A673 (cell line): ENCODE measurements around the gene MGA. TPM values are rescaled to one million over a fixed set of nuclear protein-coding genes. Genes with fewer than 3 reads are reported as not detected.

ENCODE experiments used
- BruUV-seq: library from RNA; stranded (reverse); fragments of 400-500 nt; replicated peaks from 2 replicates; lab custom pipeline; 2021; lab: Mats Ljungman, UMichigan
- CTCF ChIA-PET: fragments of 300-600 bp; sonication (Branson Sonifier 250); formaldehyde crosslinking; loops from one replicate; lab custom pipeline; 2022; ENCODE audit warnings: antibody characterized with exemption; lab: Charles Lee
- POLR2A ChIA-PET: fragments of 300-600 bp; sonication (Branson Sonifier 250); formaldehyde crosslinking; loops from one replicate; lab custom pipeline; 2022; ENCODE audit warnings: antibody characterized with exemption; ENCODE audit not compliant: low non-redundant PET; lab: Charles Lee
- DNase-seq: peaks from one replicate; pipeline ENCODE4 v3.0.0-alpha.2; 2015; ENCODE audit warnings: low spot score
- H3K27ac ChIP-seq: fragments of 200-600 bp; sonication (generic); 2 replicates; pipeline ENCODE4 v1.5.1; 2016; ENCODE audit warnings: mixed run types, low read depth, mild to moderate bottlenecking, mixed read lengths, antibody characterized with exemption, low read length; ENCODE audit not compliant: poor library complexity, severe bottlenecking
- H3K27me3 ChIP-seq: fragments of 200-600 bp; sonication (generic); replicated peaks from 2 replicates; pipeline ENCODE4 v1.6.1; 2017; ENCODE audit warnings: mixed run types, low read depth, mild to moderate bottlenecking, mixed read lengths, antibody characterized with exemption, low read length; ENCODE audit not compliant: insufficient read depth, poor library complexity
- H3K36me3 ChIP-seq: fragments of 200-600 bp; sonication (generic); 2 replicates; pipeline ENCODE4 v1.6.1; 2016; ENCODE audit warnings: mixed run types, mild to moderate bottlenecking, mixed read lengths, antibody characterized with exemption, low read length; ENCODE audit not compliant: insufficient read depth, poor library complexity, severe bottlenecking
- H3K4me1 ChIP-seq: fragments of 200-600 bp; sonication (generic); 2 replicates; pipeline ENCODE4 v1.6.1; 2017; ENCODE audit warnings: mixed run types, mild to moderate bottlenecking, mixed read lengths, antibody characterized with exemption, low read length; ENCODE audit not compliant: insufficient read depth, poor library complexity, severe bottlenecking
- H3K4me3 ChIP-seq: fragments of 200-600 bp; sonication (generic); 2 replicates; pipeline ENCODE4 v1.5.1; 2016; ENCODE audit warnings: low read depth, mixed run types, mild to moderate bottlenecking, mixed read lengths, low read length; ENCODE audit not compliant: poor library complexity, severe bottlenecking
- H3K9me3 ChIP-seq: fragments of 200-600 bp; sonication (generic); 2 replicates; pipeline ENCODE4 v1.6.1; 2016; ENCODE audit warnings: mixed run types, low read depth, mild to moderate bottlenecking, mixed read lengths, antibody characterized with exemption, low read length; ENCODE audit not compliant: poor library complexity, severe bottlenecking
- CTCF ChIP-seq: fragments of 300-800, 200-600 bp; sonication (generic); conservative IDR thresholded peaks from 2 replicates; pipeline ENCODE4 v1.5.1; 2017; ENCODE audit warnings: low read depth, mild to moderate bottlenecking, antibody characterized with exemption, low read length, moderate library complexity, mixed read lengths
- EZH2 ChIP-seq: fragments of 200-600 bp; sonication (generic); IDR thresholded peaks from 2 replicates; pipeline ENCODE4 v1.6.1; 2017; ENCODE audit warnings: borderline replicate concordance, low read depth, mild to moderate bottlenecking, mixed read lengths, antibody characterized with exemption, low read length; ENCODE audit not compliant: poor library complexity, severe bottlenecking
- intact Hi-C: fragments of 100-400 bp; cut with micrococcal nuclease; formaldehyde crosslinking; loops from one replicate; pipeline ENCODE4 v1.10.0; 2022; ENCODE audit not compliant: unreplicated experiment
- total RNA-seq: library from RNA; stranded (reverse); gene quantifications from 2 replicates; pipeline ENCODE4 v1.2.3, GENCODE V29; 2021

Gene MGA
- total RNA-seq, 1 experiment from 2014 or later, result 49.3 TPM

GRCh38 chr15:41695750-41696436 lies 35.7 kb downstream of the MGA start:
- CTCF ChIA-PET, result interaction anchor here (0.5 to 1.8 kb wide), 8 partner anchors 27 to 209 kb away, joined by 3 to 15 read pairs (median 3); no protein-coding TSS in a partner anchor
- Histone ChIP-seq H3K27me3 (no peaks in the 10 kb centered on the region), H3K36me3 (no peaks in the 10 kb centered on the region), H3K27ac (peak overlapping the region; percentile 58), H3K4me3 (peak overlapping the region; percentile 21), H3K9me3 (no peaks in the 10 kb centered on the region), H3K4me1 (peaks cover 20% of the 10 kb centered on the region)
- POLR2A ChIA-PET, result interaction anchor here (0.5 to 1.0 kb wide), 3 partner anchors 79 to 633 kb away, joined by 3 to 21 read pairs (median 3); partner anchors contain the start of gene MAPKBP1
- TF ChIP-seq EZH2 (no peak), CTCF (peak; percentile 74)
- peak; percentile 84 for DNase-seq
- intact Hi-C loops, result no loop called here
- no TSS peak for BruUV-seq

GRCh38 chr15:41698779-41699178 lies 38.6 kb downstream of the MGA start:
- no TSS peak for BruUV-seq
- CTCF ChIA-PET, result no interaction called here
- intact Hi-C loops, result no loop called here

GRCh38 chr15:41703120-41703519 lies 42.9 kb downstream of the MGA start:
- H3K4me3 ChIP-seq, result no peak overlapping the region
- H3K9me3 ChIP-seq, result no peaks in the 10 kb centered on the region
- H3K4me1 ChIP-seq, result no peaks in the 10 kb centered on the region
- H3K27me3 ChIP-seq, result no peaks in the 10 kb centered on the region
- no peaks in the 10 kb centered on the region for H3K36me3 ChIP-seq
- BruUV-seq, result no TSS peak
- CTCF ChIA-PET, result interaction anchor here (0.6 kb wide), 1 partner anchor 14 kb away, joined by 3 read pairs; no protein-coding TSS in a partner anchor
- intact Hi-C loops, result no loop called here
- no peak for DNase-seq
- TF ChIP-seq EZH2 (no peak), CTCF (no peak)
- H3K27ac ChIP-seq, result no peak overlapping the region
- POLR2A ChIA-PET, result no interaction called here

More at GRCh38 chr15:41698779-41699178, 38.6 kb downstream of the MGA start:
- no peak for DNase-seq
- no peak for TF ChIP-seq EZH2
- TF ChIP-seq CTCF, result no peak
- Histone ChIP-seq H3K4me3 (no peak overlapping the region), H3K36me3 (no peaks in the 10 kb centered on the region), H3K4me1 (peaks cover 20% of the 10 kb centered on the region), H3K9me3 (no peaks in the 10 kb centered on the region), H3K27ac (no peak overlapping the region), H3K27me3 (no peaks in the 10 kb centered on the region)
- POLR2A ChIA-PET, result no interaction called here
